Measurements from ENCODE around the gene OR1F1. TPM values are rescaled to one million over a fixed set of nuclear protein-coding genes. Genes with fewer than 3 reads are reported as not detected.

OR1F1 gene
- total RNA-seq, 2 experiments from 2014 or later = not detected

GRCh38 chr16:3215601-3216262, 27.7 kb downstream of the OR1F1 start:
- ChIA-PET POLR2A (interaction anchor here (0.6 to 2.7 kb wide), 24 partner anchors 8 to 185 kb away, joined by 3 to 22 read pairs (median 4); partner anchors contain the start of genes OR1F1, ZNF174, ZNF200 and ZNF213), CTCF (interaction anchor here (0.6 kb wide), 1 partner anchor 31 kb away, joined by 6 read pairs; no protein-coding TSS in a partner anchor)
- Histone ChIP-seq H3K4me3 (ENCODE audit: low read length) (no peak overlapping the region), H3K27me3 (ENCODE audit: control insufficient read depth in 1 of 2, insufficient read depth in 2 of 2, low read length in 2 of 2) (no peaks in the 10 kb centered on the region), H3K27ac (ENCODE audit: low read depth in 1 of 2, low read length in 2 of 2) (peak overlapping the region; percentile 48 to 79), H3K9me3 (ENCODE audit: control insufficient read depth in 1 of 2, insufficient read depth in 1 of 2, low read length in 2 of 2) (peaks cover 8 to 37% of the 10 kb centered on the region in 2 experiments), H3K4me1 (ENCODE audit: insufficient read depth, low read length) (peaks cover 48% of the 10 kb centered on the region), H3K36me3 (ENCODE audit: insufficient read depth, low read length) (no peaks in the 10 kb centered on the region)
- DNase-seq (peak in 10 of 14 experiments; percentile 4 to 39 (median 23)), ATAC-seq (ENCODE audit: poor library complexity) (peak; percentile 19)
- Mint-ChIP-seq H3K4me3 (peak overlapping the region; percentile 71), H3K27ac (peak overlapping the region; percentile 96), H3K4me1 (ENCODE audit: low read depth) (peaks cover 39% of the 10 kb centered on the region), H3K27me3 (no peaks in the 10 kb centered on the region), H3K9me3 (peaks cover 4% of the 10 kb centered on the region), H3K36me3 (ENCODE audit: low read depth) (peaks cover 36% of the 10 kb centered on the region)
- intact Hi-C loops (cut with DNase I, micrococcal nuclease) = loop anchor here (1.0 to 5.0 kb wide), 5 partner anchors 20 to 67 kb away; partner anchors contain the start of genes ZNF200 (in 2 of the 2) and ZNF263 (in 1 of the 2)
- TF ChIP-seq, protein P1, sequence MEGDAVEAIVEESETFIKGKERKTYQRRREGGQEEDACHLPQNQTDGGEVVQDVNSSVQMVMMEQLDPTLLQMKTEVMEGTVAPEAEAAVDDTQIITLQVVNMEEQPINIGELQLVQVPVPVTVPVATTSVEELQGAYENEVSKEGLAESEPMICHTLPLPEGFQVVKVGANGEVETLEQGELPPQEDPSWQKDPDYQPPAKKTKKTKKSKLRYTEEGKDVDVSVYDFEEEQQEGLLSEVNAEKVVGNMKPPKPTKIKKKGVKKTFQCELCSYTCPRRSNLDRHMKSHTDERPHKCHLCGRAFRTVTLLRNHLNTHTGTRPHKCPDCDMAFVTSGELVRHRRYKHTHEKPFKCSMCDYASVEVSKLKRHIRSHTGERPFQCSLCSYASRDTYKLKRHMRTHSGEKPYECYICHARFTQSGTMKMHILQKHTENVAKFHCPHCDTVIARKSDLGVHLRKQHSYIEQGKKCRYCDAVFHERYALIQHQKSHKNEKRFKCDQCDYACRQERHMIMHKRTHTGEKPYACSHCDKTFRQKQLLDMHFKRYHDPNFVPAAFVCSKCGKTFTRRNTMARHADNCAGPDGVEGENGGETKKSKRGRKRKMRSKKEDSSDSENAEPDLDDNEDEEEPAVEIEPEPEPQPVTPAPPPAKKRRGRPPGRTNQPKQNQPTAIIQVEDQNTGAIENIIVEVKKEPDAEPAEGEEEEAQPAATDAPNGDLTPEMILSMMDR (IDR thresholded peaks at IDR 0.05) = no peak

DNA sequence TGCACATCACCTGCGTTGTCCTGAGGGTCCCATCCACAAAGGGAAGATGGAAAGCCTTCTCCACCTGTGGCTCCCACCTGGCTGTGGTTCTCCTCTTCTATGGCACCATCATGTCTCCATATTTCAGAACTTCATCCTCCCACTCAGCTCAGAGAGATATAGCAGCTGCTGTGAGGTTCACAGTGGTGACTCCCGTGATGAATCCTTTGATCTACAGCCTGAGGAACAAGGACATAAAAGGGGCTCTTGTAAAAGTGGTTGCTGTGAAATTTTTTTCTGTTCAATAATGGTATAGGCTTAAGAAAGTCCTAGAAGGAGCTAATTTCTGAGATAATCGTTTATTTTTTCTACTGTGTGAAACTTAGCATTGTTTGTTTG, 28.2 kb downstream of the OR1F1 start:
- Histone ChIP-seq H3K36me3 (ENCODE audit: insufficient read depth, low read length) (no peaks in the 10 kb centered on the region), H3K9me3 (ENCODE audit: control insufficient read depth in 1 of 2, insufficient read depth in 1 of 2, low read length in 2 of 2) (peaks cover 12 to 42% of the 10 kb centered on the region in 2 experiments), H3K4me3 (ENCODE audit: low read length) (no peak overlapping the region), H3K27ac (ENCODE audit: low read depth in 1 of 2, low read length in 2 of 2) (peak overlapping the region; percentile 48 to 79), H3K27me3 (ENCODE audit: control insufficient read depth in 1 of 2, insufficient read depth in 2 of 2, low read length in 2 of 2) (no peaks in the 10 kb centered on the region), H3K4me1 (ENCODE audit: insufficient read depth, low read length) (peaks cover 48% of the 10 kb centered on the region)
- ChIA-PET CTCF (no interaction called here), POLR2A (interaction anchor here (0.9 to 2.7 kb wide), 13 partner anchors 10 to 66 kb away, joined by 3 to 22 read pairs (median 7); partner anchors contain the start of genes OR1F1 and ZNF200)
- TF ChIP-seq, protein P1 (IDR thresholded peaks at IDR 0.05) = no peak
- intact Hi-C loops (cut with DNase I, micrococcal nuclease) = loop anchor here in 1 of 2 experiments (5.0 kb wide), 3 partner anchors 44 to 66 kb away; partner anchors contain the start of gene ZNF263
- Mint-ChIP-seq H3K27ac (peak overlapping the region; percentile 96), H3K4me3 (peak overlapping the region; percentile 71), H3K9me3 (peaks cover 7% of the 10 kb centered on the region), H3K27me3 (no peaks in the 10 kb centered on the region), H3K4me1 (ENCODE audit: low read depth) (peaks cover 39% of the 10 kb centered on the region), H3K36me3 (ENCODE audit: low read depth) (peaks cover 36% of the 10 kb centered on the region)
- peak in 5 of 14 experiments; percentile 9 to 68 (median 19) for DNase-seq
- ATAC-seq (ENCODE audit: poor library complexity) = peak; percentile 27

- peaks cover 21% of the 10 kb centered on the region for H3K4me1 ChIP-seq (ENCODE audit: insufficient read depth, low read length)
- intact Hi-C loops (cut with DNase I, micrococcal nuclease) = loop anchor here in 1 of 2 experiments (5.0 kb wide), 1 partner anchor 161 kb away; no protein-coding TSS in a partner anchor
- peaks cover 24% of the 10 kb centered on the region for H3K36me3 ChIP-seq (ENCODE audit: insufficient read depth, low read length)
- POLR2A ChIA-PET = no interaction called here
- Mint-ChIP-seq H3K4me1 (ENCODE audit: low read depth) (peaks cover 12% of the 10 kb centered on the region), H3K36me3 (ENCODE audit: low read depth) (peaks cover 63% of the 10 kb centered on the region), H3K27ac (no peak overlapping the region), H3K27me3 (no peaks in the 10 kb centered on the region), H3K4me3 (no peak overlapping the region), H3K9me3 (peaks cover 26% of the 10 kb centered on the region)
- H3K9me3 ChIP-seq (ENCODE audit: control insufficient read depth in 1 of 2, insufficient read depth in 1 of 2, low read length in 2 of 2) = peaks cover 57 to 60% of the 10 kb centered on the region in 2 experiments
- CTCF ChIA-PET = no interaction called here
- no peaks in the 10 kb centered on the region for H3K27me3 ChIP-seq (ENCODE audit: control insufficient read depth in 1 of 2, insufficient read depth in 2 of 2, low read length in 2 of 2)
- H3K4me3 ChIP-seq (ENCODE audit: low read length) = no peak overlapping the region
- ATAC-seq (ENCODE audit: poor library complexity) (no peak), DNase-seq (no peak)
- H3K27ac ChIP-seq (ENCODE audit: low read depth in 1 of 2, low read length in 2 of 2) = no peak overlapping the region
- TF ChIP-seq, protein P1 (IDR thresholded peaks at IDR 0.05) = no peak
These were observed 32.8 kb downstream of the OR1F1 start for GRCh38 chr16:3220839-3221238.

Measured in CD4-positive, alpha-beta T cell (primary cell).